ENCODE data around the gene PCDHGC3.

GRCh38 chr5:141503681-141504080 lies 27.9 kb downstream of the PCDHGC3 start:
- TF ChIP-seq GABPA (IDR thresholded peaks at IDR 0.05 in 1 of 2, conservative IDR thresholded peaks at IDR 0.05 in 1 of 2) = no peak
- no peak for TF ChIP-seq CTCF (IDR thresholded peaks at IDR 0.05; ENCODE audit: low read depth, low read length, missing input control)
- TF ChIP-seq RAD21 (IDR thresholded peaks at IDR 0.05) = no peak
- TF ChIP-seq HNF4G (IDR thresholded peaks at IDR 0.05) = no peak
- no peak for TF ChIP-seq MAX (IDR thresholded peaks at IDR 0.05)
- no peak for TF ChIP-seq ATF3 (IDR thresholded peaks at IDR 0.05)

All from liver (tissue), 3 donors.